Immature natural killer cell (primary cell): ENCODE data around the gene ABCA12. TPM values are rescaled to one million over a fixed set of nuclear protein-coding genes. Genes with fewer than 3 reads are reported as not detected.

ENCODE experiments used
- DNase-seq, 3 donors: peaks; one replicate each; pipeline ENCODE4 v3.0.0; 2022; ENCODE audit warnings: mixed read lengths in 1 of 3
- H3K27ac Mint-ChIP-seq, 6 donors: one replicate each; pipeline ENCODE4 v1.8.0; 2020; ENCODE audit warnings: mixed read lengths in 6 of 6, mild to moderate bottlenecking in 5 of 6, inconsistent platforms in 4 of 6, moderate library complexity in 3 of 6
- H3K27me3 Mint-ChIP-seq, 3 donors: one replicate each; pipeline ENCODE4 v1.8.0; 2020 to 2021; ENCODE audit warnings: low read depth in 3 of 3, mild to moderate bottlenecking in 3 of 3, mixed read lengths in 3 of 3, moderate library complexity in 3 of 3, inconsistent platforms in 1 of 3
- H3K36me3 Mint-ChIP-seq, 3 donors: one replicate each; pipeline ENCODE4 v1.8.0; 2020; ENCODE audit warnings: mixed read lengths in 3 of 3, inconsistent platforms in 2 of 3, mild to moderate bottlenecking in 2 of 3
- H3K4me1 Mint-ChIP-seq, 2 donors: one replicate each; pipeline ENCODE4 v1.8.0; 2020; ENCODE audit warnings: inconsistent platforms in 2 of 2, mild to moderate bottlenecking in 2 of 2, mixed read lengths in 2 of 2, moderate library complexity in 1 of 2
- H3K4me3 Mint-ChIP-seq, 5 donors: one replicate each; pipeline ENCODE4 v1.8.0; 2020; ENCODE audit warnings: mild to moderate bottlenecking in 5 of 5, mixed read lengths in 5 of 5, inconsistent platforms in 3 of 5, moderate library complexity in 3 of 5
- H3K9me3 Mint-ChIP-seq, 6 donors: one replicate each; pipeline ENCODE4 v1.8.0; 2020; ENCODE audit warnings: mild to moderate bottlenecking in 6 of 6, mixed read lengths in 6 of 6, inconsistent platforms in 4 of 6, moderate library complexity in 3 of 6
- polyA plus RNA-seq, 3 donors: library from polyadenylated mRNA; unstranded; fragments of 300-500 nt; fragmentation: Illumina TruSeq; gene quantifications; one replicate each; pipeline ENCODE4 v1.2.3, GENCODE V29; 2021

Gene ABCA12
- polyA plus RNA-seq, 3 donors from 2014 or later, result not detected

DNA sequence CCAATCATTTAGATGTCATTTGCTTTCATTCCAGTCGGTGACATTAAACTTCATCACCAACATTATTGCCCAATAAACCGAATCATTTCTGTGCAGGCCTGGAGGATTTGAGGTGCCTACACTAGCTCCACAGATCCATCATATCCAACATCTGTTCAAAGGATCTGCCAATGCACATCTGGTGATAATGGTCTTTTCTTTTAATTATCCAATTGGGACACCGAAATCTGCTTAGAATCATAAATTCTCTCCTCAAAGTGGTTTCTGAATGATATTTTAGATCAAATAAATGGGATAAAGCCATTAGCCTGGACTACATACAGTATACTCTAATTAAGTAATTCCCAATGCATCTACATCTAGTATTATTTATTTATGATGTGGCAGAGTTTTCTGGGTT, 85.6 kb downstream of the ABCA12 start:
- no peak for DNase-seq
- H3K27me3 Mint-ChIP-seq, result peaks cover 0 to 2% (median 0%) of the 10 kb centered on the region in 3 donors
- H3K9me3 Mint-ChIP-seq, result peaks cover 0 to 6% (median 2%) of the 10 kb centered on the region in 6 donors
- H3K4me1 Mint-ChIP-seq, result no peaks in the 10 kb centered on the region
- no peaks in the 10 kb centered on the region for H3K36me3 Mint-ChIP-seq
- no peak overlapping the region for H3K4me3 Mint-ChIP-seq
- H3K27ac Mint-ChIP-seq, result no peak overlapping the region

DNA sequence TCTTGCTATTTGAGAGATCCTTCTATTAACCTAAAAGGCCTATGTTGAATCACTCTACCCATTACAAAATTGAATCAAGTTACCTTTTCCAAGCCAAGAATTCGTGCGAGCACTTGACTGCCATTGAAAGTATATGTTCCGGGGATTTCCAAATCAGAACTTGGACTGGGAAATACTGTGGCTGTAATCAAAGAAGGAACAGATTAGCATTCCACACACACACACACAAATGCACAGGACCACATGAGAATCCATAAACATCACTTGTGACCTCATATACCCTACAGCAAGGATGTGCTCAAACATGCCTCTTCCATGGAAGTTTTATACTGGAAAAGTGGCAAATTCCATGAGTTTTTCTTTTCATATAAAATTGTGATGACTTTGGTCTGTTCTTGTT, 86.0 kb downstream of the ABCA12 start:
- DNase-seq, result no peak
- Mint-ChIP-seq H3K4me3 (no peak overlapping the region), H3K27ac (no peak overlapping the region), H3K36me3 (no peaks in the 10 kb centered on the region), H3K4me1 (no peaks in the 10 kb centered on the region), H3K9me3 (peaks cover 0 to 6% (median 2%) of the 10 kb centered on the region in 6 donors), H3K27me3 (peaks cover 0 to 2% (median 0%) of the 10 kb centered on the region in 3 donors)

DNA sequence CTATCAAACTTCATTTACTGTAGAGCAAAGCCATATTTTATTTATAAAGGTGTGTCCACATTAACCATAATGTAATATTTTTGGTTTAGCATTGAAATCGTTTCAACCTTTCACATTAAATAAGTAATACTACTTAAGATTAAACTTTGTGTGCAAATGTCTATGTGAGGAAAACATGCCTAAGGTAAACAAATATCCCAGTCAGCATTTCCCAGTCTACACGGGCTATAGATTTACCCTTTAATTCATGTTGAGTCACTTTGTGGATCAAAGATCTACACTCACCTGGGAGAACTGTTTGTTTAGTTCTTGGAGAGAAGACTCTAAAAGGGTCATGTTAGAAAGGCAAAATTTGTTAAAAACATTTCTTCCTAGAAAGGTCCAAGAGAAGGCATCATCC, 89.1 kb downstream of the ABCA12 start:
- no peak overlapping the region for H3K27ac Mint-ChIP-seq
- no peaks in the 10 kb centered on the region for H3K4me1 Mint-ChIP-seq
- peaks cover 0 to 10% (median 3%) of the 10 kb centered on the region in 6 donors for H3K9me3 Mint-ChIP-seq
- no peak for DNase-seq
- H3K27me3 Mint-ChIP-seq, result peaks cover 0 to 2% (median 2%) of the 10 kb centered on the region in 3 donors
- no peaks in the 10 kb centered on the region for H3K36me3 Mint-ChIP-seq
- H3K4me3 Mint-ChIP-seq, result no peak overlapping the region

DNA sequence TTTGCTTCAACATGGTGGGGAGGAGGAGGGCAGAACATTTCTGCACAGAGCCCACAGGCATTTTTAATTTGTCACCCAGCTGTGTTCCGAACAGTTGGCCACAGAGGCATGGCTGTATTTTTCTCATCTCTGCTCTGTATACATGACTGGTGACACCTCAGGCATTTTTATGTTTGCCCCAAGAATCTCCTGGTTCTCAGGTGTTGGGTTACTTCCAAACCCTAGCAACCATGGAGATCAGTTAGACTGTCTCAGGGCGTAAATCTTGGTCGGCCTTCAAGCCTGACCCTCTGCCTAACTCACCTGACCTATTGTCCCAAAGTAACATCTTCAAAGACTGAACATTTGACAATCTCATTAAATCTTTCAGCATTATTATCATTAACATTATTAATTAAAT, 100.0 kb downstream of the ABCA12 start:
- Mint-ChIP-seq H3K4me3 (no peak overlapping the region), H3K27me3 (peaks cover 0 to 2% (median 2%) of the 10 kb centered on the region in 3 donors), H3K9me3 (no peaks in the 10 kb centered on the region), H3K36me3 (no peaks in the 10 kb centered on the region), H3K4me1 (no peaks in the 10 kb centered on the region), H3K27ac (no peak overlapping the region)
- no peak for DNase-seq

DNA sequence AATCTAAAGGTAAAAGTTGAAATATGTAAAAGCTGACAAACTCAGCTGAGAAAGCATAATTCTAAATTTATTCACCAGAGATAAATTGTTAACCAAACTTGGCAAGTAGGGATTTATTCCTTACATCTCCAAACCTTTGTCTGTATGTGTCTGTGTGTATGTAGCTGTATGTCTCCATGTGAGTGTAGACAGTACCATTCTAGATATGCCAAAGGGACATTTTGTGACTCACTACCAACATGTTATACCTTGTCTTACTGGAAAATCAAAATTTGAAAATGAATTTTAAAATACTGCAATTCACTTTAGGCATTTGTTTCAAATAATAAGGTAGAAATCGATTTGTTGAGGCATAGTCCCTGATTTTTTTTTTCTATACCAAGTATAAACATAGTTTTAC, 102.1 kb downstream of the ABCA12 start:
- Mint-ChIP-seq H3K27ac (no peak overlapping the region), H3K4me3 (no peak overlapping the region), H3K36me3 (no peaks in the 10 kb centered on the region), H3K4me1 (no peaks in the 10 kb centered on the region), H3K9me3 (no peaks in the 10 kb centered on the region), H3K27me3 (peaks cover 0 to 2% (median 2%) of the 10 kb centered on the region in 3 donors)
- DNase-seq, result no peak

DNA sequence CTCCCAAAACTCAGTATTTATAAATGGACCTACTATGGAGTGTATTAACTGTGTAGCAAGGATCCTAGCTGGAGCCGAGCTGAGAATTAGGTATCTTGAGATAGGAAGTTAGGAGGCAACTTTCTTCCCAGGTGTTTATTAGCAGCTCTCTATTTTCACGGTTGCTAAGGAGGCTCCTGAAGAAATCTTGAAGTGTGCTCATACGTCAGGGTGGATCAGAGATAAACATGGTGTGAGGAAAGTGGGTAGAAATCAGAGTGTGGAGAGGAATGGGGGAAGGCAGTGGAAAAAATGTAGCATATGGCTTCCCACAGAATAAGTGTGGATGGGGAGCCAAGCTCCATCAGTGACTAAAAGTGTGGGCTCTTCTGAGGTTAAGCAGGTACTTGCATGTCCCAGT, 104.3 kb downstream of the ABCA12 start:
- Mint-ChIP-seq H3K4me1 (no peaks in the 10 kb centered on the region), H3K27me3 (peaks cover 0 to 2% (median 2%) of the 10 kb centered on the region in 3 donors), H3K36me3 (no peaks in the 10 kb centered on the region), H3K4me3 (no peak overlapping the region), H3K27ac (no peak overlapping the region), H3K9me3 (peaks cover 0 to 3% (median 0%) of the 10 kb centered on the region in 6 donors)
- DNase-seq, result no peak

DNA sequence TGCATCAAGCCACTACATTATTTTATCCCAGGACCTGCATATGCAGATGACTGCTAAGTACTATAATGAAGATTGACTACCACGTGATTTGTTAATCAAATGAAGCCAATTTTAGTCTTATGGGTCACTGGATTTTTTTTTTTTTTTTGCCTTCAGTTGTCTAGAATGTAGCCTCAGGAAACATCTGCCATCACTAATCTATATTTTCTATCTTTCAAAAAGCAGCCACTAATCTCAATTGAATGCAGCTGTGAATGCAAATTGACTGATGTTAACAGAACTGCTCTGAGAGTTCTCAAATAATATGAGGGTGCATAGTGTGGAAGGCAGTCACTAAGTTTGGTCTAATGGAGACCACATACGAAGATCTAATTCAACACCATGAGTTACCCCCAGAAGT, 106.3 kb downstream of the ABCA12 start:
- H3K27ac Mint-ChIP-seq, result no peak overlapping the region
- DNase-seq, result no peak
- peaks cover 0 to 2% (median 2%) of the 10 kb centered on the region in 3 donors for H3K27me3 Mint-ChIP-seq
- no peaks in the 10 kb centered on the region for H3K4me1 Mint-ChIP-seq
- H3K36me3 Mint-ChIP-seq, result no peaks in the 10 kb centered on the region
- H3K9me3 Mint-ChIP-seq, result peaks cover 0 to 4% (median 0%) of the 10 kb centered on the region in 6 donors
- H3K4me3 Mint-ChIP-seq, result no peak overlapping the region

DNA sequence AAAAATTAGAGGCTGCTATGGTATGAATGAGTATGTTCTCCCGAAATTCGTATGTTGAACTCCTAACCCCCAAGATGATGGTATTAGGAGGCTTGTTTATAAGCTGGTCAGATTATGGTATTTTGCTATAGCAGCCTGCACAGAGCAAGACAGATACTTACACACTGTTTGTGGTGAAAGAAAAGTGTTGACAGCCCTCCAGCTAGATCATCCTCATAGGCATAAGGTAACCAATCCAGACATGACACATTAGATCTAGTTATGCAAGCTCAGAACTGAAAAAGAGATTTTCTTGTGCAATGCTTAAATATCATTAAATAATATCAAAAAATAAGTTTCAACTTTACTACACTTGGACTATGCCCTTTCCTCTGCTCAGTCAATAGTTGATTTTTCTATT, 107.1 kb downstream of the ABCA12 start:
- Mint-ChIP-seq H3K27ac (no peak overlapping the region), H3K4me1 (no peaks in the 10 kb centered on the region), H3K27me3 (peaks cover 0 to 2% (median 2%) of the 10 kb centered on the region in 3 donors), H3K9me3 (peaks cover 0 to 4% (median 0%) of the 10 kb centered on the region in 6 donors), H3K36me3 (no peaks in the 10 kb centered on the region), H3K4me3 (no peak overlapping the region)
- DNase-seq, result no peak

DNA sequence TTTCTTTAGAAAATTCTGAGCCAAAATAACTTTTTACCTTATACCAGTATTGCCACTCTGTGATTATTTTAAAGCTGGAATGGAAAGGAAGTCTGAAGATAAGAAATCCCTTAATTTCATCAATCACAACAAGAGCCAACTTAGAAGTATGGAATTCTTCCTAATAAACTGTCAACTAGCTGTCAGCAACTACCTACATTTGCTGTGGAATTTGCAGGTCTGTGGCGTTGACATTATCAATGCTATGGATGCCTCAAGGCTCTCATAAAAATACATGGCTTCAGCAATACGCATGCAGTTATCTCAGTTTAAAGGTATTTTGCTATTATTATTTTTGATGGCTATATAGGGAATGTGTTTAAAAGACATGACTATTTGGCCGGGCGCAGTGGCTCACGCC, 108.5 kb downstream of the ABCA12 start:
- Mint-ChIP-seq H3K4me3 (no peak overlapping the region), H3K27ac (no peak overlapping the region), H3K27me3 (peaks cover 0 to 2% (median 2%) of the 10 kb centered on the region in 3 donors), H3K9me3 (peaks cover 0 to 4% (median 1%) of the 10 kb centered on the region in 6 donors), H3K4me1 (no peaks in the 10 kb centered on the region), H3K36me3 (no peaks in the 10 kb centered on the region)
- no peak for DNase-seq

DNA sequence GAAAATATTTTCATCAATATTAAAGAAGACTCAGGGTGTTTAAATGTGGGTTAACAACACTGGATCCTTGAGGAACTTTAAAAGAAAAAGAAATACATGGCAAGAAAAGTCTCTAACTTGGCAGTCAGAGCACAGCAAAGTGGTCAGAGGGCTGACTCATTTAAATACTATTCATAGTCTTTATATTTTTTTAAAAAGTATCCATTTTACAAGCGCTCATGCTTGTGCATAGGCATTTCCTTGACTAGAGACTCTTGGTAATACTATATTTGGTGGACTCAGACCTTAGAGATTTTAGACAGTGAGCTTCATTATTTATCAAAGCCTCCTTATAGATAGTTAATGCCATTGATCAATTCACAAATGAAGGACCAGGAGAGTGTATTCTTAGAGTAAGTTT, 110.2 kb downstream of the ABCA12 start:
- no peak for DNase-seq
- Mint-ChIP-seq H3K9me3 (peaks cover 0 to 4% (median 1%) of the 10 kb centered on the region in 6 donors), H3K4me1 (no peaks in the 10 kb centered on the region), H3K27ac (no peak overlapping the region), H3K27me3 (no peaks in the 10 kb centered on the region), H3K4me3 (no peak overlapping the region), H3K36me3 (no peaks in the 10 kb centered on the region)

DNA sequence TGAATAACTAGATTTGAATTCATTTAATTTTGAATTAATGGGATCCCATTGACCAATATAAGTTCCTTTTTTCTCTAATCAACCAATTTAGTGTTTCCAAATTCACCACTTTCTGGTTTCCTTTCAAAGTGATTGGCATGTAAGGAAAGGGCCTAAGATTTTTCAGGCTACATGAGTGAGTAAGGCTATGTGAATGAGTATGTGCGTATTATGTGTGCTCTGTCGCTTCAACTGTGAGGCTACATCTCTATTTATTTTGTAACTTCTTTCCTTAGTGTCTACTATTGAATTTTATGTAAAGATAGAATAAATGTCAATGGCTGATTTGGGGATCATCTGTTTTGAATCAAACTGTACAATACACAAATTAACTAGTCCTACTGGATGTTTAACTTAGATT, 110.6 kb downstream of the ABCA12 start:
- no peak overlapping the region for H3K27ac Mint-ChIP-seq
- H3K36me3 Mint-ChIP-seq, result no peaks in the 10 kb centered on the region
- no peak overlapping the region for H3K4me3 Mint-ChIP-seq
- H3K27me3 Mint-ChIP-seq, result no peaks in the 10 kb centered on the region
- H3K4me1 Mint-ChIP-seq, result no peaks in the 10 kb centered on the region
- no peak for DNase-seq
- peaks cover 0 to 4% (median 1%) of the 10 kb centered on the region in 6 donors for H3K9me3 Mint-ChIP-seq

DNA sequence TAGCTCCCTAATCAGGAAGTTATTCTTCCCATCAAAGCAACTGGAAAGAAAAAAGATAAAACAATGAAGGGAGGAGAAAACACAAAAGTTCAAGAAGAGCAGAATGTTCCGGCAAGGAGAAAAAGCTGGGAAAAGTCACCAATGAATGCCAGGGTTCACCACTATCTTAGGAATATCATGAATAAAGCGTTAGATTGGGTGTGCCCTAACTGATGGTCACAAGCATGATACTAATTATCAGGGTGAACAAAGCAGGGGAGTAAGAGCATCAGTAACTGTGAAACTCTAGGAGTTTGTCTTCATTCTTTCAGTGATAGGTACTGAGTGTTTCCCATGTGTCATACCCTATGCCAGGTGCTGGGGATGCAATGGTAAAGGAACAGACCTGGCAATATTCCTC, 115.5 kb downstream of the ABCA12 start:
- peaks cover 0 to 2% (median 0%) of the 10 kb centered on the region in 6 donors for H3K9me3 Mint-ChIP-seq
- H3K4me3 Mint-ChIP-seq, result no peak overlapping the region
- no peak for DNase-seq
- no peaks in the 10 kb centered on the region for H3K36me3 Mint-ChIP-seq
- H3K27ac Mint-ChIP-seq, result no peak overlapping the region
- H3K27me3 Mint-ChIP-seq, result no peaks in the 10 kb centered on the region
- H3K4me1 Mint-ChIP-seq, result no peaks in the 10 kb centered on the region

DNA sequence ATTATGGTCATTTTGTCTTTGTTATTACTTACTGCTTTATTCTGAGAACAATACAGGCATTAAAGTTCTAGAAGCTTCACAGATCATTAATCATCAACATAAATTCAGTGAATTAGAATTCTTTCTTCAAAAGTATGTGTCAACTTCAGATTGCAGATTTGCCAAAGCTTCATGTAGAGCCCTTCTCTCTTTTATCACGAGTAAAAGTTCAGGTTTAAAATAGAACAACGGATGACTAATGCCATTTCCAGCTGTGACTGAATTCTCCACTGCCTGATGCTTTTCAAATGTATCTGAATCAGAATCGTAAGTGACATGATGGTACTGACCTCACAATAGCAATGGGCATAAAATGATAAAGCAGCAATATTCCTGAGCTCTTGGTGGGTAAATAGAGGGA, 116.0 kb downstream of the ABCA12 start:
- Mint-ChIP-seq H3K36me3 (no peaks in the 10 kb centered on the region), H3K4me3 (no peak overlapping the region), H3K9me3 (peaks cover 0 to 2% (median 0%) of the 10 kb centered on the region in 6 donors), H3K4me1 (no peaks in the 10 kb centered on the region), H3K27ac (no peak overlapping the region), H3K27me3 (no peaks in the 10 kb centered on the region)
- no peak for DNase-seq

DNA sequence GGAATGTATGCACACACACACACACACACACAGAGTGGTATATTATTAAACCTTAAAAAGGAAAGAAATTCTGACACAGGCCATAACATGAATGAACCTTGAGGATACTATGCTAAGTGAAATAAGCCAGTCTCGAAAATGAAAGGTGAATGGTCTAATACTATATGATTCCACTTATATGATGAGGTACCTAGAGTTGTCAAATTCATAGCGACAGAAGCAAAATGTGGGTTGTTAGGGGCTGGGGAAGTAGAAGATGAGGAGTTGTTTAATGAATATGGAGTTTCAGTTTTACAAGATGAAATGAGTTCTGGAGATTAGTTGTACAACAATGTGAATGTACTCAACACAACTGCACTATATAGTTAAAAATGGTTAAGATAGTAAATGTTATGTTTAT, 118.1 kb downstream of the ABCA12 start:
- Mint-ChIP-seq H3K4me3 (no peak overlapping the region), H3K9me3 (peaks cover 0 to 2% (median 0%) of the 10 kb centered on the region in 6 donors), H3K36me3 (no peaks in the 10 kb centered on the region)

DNA sequence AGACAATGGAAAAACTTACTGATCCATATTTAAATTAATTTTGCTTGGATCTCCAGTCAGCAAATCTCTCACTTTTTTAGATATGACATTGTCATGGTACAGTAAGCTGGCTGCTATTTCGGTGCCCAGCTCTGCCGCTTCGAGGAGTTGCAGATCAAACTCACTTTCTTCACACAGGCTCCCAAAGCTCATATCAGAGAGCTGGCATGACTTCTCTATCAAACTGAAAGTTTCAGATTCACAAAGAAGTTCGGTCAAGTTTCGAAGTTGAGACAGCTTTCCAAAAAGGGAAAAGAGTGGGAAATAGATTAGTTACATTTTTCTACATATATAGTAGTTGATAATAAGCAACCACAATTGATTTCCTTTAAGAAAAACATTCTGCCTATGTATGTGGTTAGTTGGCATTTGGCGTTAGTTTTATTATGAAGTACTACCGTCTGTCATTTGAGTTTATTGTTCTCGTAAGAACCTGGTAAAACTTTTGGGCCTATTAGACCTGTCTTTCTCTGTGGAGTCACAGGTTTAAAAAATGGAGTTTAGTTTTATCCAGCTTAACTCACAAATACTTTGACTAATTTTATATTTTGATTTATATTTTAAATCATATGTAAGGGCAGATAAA, 118.8 kb downstream of the ABCA12 start:
- Mint-ChIP-seq H3K4me3 (no peak overlapping the region), H3K9me3 (no peaks in the 10 kb centered on the region), H3K36me3 (no peaks in the 10 kb centered on the region), H3K27ac (no peak overlapping the region), H3K4me1 (no peaks in the 10 kb centered on the region), H3K27me3 (peaks cover 0 to 2% (median 2%) of the 10 kb centered on the region in 3 donors)
- no peak for DNase-seq

More for the DNA sequence above, 118.1 kb downstream of the ABCA12 start:
- no peak for DNase-seq
- peaks cover 0 to 2% (median 2%) of the 10 kb centered on the region in 3 donors for H3K27me3 Mint-ChIP-seq
- no peak overlapping the region for H3K27ac Mint-ChIP-seq
- H3K4me1 Mint-ChIP-seq, result no peaks in the 10 kb centered on the region
